Ureter (tissue), 1 donor: ENCODE measurements around the gene POPDC2. TPM values are rescaled to one million over a fixed set of nuclear protein-coding genes. Genes with fewer than 3 reads are reported as not detected.
A peak's percentile ranks its signal among the peaks of the same experiment; 100 is the strongest.

Experiments used
- DNase-seq: peaks from one replicate; pipeline ENCODE4 v3.0.0-alpha.2; 2020; ENCODE audit warnings: low spot score
- total RNA-seq: library from RNA; stranded (reverse); gene quantifications from one replicate; pipeline ENCODE4 v1.2.4, GENCODE V29; 2023
- donor health status: DM: yes; HTN: yes; CAD: no.

The POPDC2 gene
- total RNA-seq, 1 donor from 2014 or later = 13.9 TPM

GRCh38 chr3:119641416-119641815, 19.0 kb downstream of the POPDC2 start:
- DNase-seq = no peak

- DNase-seq = no peak
Observed at GRCh38 chr3:119639494-119640350, 20.7 kb downstream of the POPDC2 start.

- DNase-seq = no peak
Observed at GRCh38 chr3:119637679-119638477, 22.5 kb downstream of the POPDC2 start.

GRCh38 chr3:119636891-119637611, 23.3 kb downstream of the POPDC2 start:
- no peak for DNase-seq

GRCh38 chr3:119636249-119636648, 24.1 kb downstream of the POPDC2 start:
- DNase-seq = no peak

GRCh38 chr3:119635719-119636118, 24.7 kb downstream of the POPDC2 start:
- no peak for DNase-seq

GRCh38 chr3:119632829-119633228, 27.6 kb downstream of the POPDC2 start:
- no peak for DNase-seq

GRCh38 chr3:119632216-119632615, 28.2 kb downstream of the POPDC2 start:
- no peak for DNase-seq

- DNase-seq = no peak
Observed at GRCh38 chr3:119631516-119631915, 28.9 kb downstream of the POPDC2 start.

- no peak for DNase-seq
Observed at GRCh38 chr3:119630880-119631329, 29.5 kb downstream of the POPDC2 start.

GRCh38 chr3:119630128-119630879, 30.1 kb downstream of the POPDC2 start:
- DNase-seq = no peak

GRCh38 chr3:119628816-119629445, 31.5 kb downstream of the POPDC2 start:
- DNase-seq = no peak

GRCh38 chr3:119628390-119628789, 32.0 kb downstream of the POPDC2 start:
- DNase-seq = no peak

- DNase-seq = no peak
Observed at GRCh38 chr3:119627461-119627860, 32.9 kb downstream of the POPDC2 start.

GRCh38 chr3:119626196-119626595, 34.2 kb downstream of the POPDC2 start:
- DNase-seq = no peak

GRCh38 chr3:119625451-119626153, 34.8 kb downstream of the POPDC2 start:
- DNase-seq = no peak

- no peak for DNase-seq
Observed at GRCh38 chr3:119624002-119624720, 36.2 kb downstream of the POPDC2 start.

GRCh38 chr3:119620899-119621298, 39.5 kb downstream of the POPDC2 start:
- no peak for DNase-seq

GRCh38 chr3:119619094-119619493, 41.3 kb downstream of the POPDC2 start:
- peak; percentile 15 for DNase-seq

- peak; percentile 26 for DNase-seq
Observed at GRCh38 chr3:119616056-119616455, 44.3 kb downstream of the POPDC2 start.
